Endothelial cell of umbilical vein (primary cell): Measurements from ENCODE around the gene UBE2E2. TPM values are rescaled to one million over a fixed set of nuclear protein-coding genes. Genes with fewer than 3 reads are reported as not detected.

Source experiments
- BruUV-seq: library from RNA; stranded (reverse); fragments of 400-500 nt; replicated peaks from 2 replicates; lab custom pipeline; 2021; lab: Mats Ljungman, UMichigan
- CTCF ChIA-PET: fragments of 300-600, 350-600 bp; sonication (Branson Sonifier 250); formaldehyde crosslinking; loops from one replicate; lab custom pipeline; 2021; ENCODE audit warnings: antibody characterized with exemption, inconsistent platforms; lab: Charles Lee
- POLR2A ChIA-PET: fragments of 300-600, 350-600 bp; sonication (Branson Sonifier 250); formaldehyde crosslinking; loops from one replicate; lab custom pipeline; 2021; ENCODE audit warnings: antibody characterized with exemption, inconsistent platforms; lab: Charles Lee
- DNase-seq: peaks from one replicate; pipeline ENCODE4 v3.0.0-alpha.2; 2011; ENCODE audit warnings: low read depth, low spot score
- FAIRE-seq: peaks from 2 replicates; lab custom pipeline; 2011; peaks lifted over from hg19 to GRCh38; lab: Jason Lieb, UNC
- H2AFZ ChIP-seq: 2 replicates; pipeline ENCODE4 v1.6.0; 2012; ENCODE audit warnings: low read depth, low read length, control low read depth, inconsistent platforms
- H3K27ac ChIP-seq: 2 replicates; pipeline ENCODE4 v1.5.1; 2011; ENCODE audit warnings: low read depth, mild to moderate bottlenecking, control low read depth, low read length, moderate library complexity; ENCODE audit not compliant: insufficient read depth
- H3K27me3 ChIP-seq, 2 experiments: 2 replicates each; pipeline versions ENCODE4 v1.6.0 to v1.6.1; 2011; ENCODE audit warnings: low read length in 2 of 2, mixed read lengths in 1 of 2; ENCODE audit not compliant: control insufficient read depth in 2 of 2, insufficient read depth in 2 of 2
- H3K36me3 ChIP-seq, 2 experiments: 2 replicates in 1 of 2; 3 replicates in 1 of 2; pipeline ENCODE4 v1.5.1; 2011; ENCODE audit warnings: low read length in 2 of 2, mild to moderate bottlenecking in 1 of 2, moderate library complexity in 1 of 2; ENCODE audit not compliant: control insufficient read depth in 2 of 2, insufficient read depth in 2 of 2; ENCODE audit errors: extremely low read depth in 1 of 2
- H3K4me1 ChIP-seq: 3 replicates; pipeline ENCODE4 v1.5.1; 2011; ENCODE audit warnings: mild to moderate bottlenecking, low read length; ENCODE audit not compliant: control insufficient read depth, insufficient read depth; ENCODE audit errors: extremely low read depth
- H3K4me2 ChIP-seq: 2 replicates; pipeline ENCODE4 v1.6.1; 2011; ENCODE audit warnings: low read length, control low read depth, mixed read lengths; ENCODE audit not compliant: insufficient read depth
- H3K4me3 ChIP-seq, 3 experiments: fragments of 200-600 bp in 1 of 3; sonication (generic), shearing (Covaris generic) in 1 of 3; replicated peaks in 1 of 3; 2 replicates each; pipeline ENCODE4 v1.5.1; 2011 to 2016; ENCODE audit warnings: control low read depth in 3 of 3, low read length in 3 of 3, mild to moderate bottlenecking in 2 of 3, inconsistent platforms in 1 of 3, low read depth in 1 of 3, moderate library complexity in 1 of 3; ENCODE audit not compliant: insufficient read depth in 1 of 3
- H3K79me2 ChIP-seq: 2 replicates; pipeline ENCODE4 v1.6.0; 2012; ENCODE audit warnings: low read length, inconsistent platforms; ENCODE audit not compliant: control insufficient read depth, insufficient read depth
- H3K9ac ChIP-seq: replicated peaks from 2 replicates; pipeline ENCODE3; 2011; ENCODE audit warnings: low read length, control low read depth; ENCODE audit not compliant: insufficient read depth; ENCODE audit errors: extremely low read depth
- H3K9me1 ChIP-seq: replicated peaks from 3 replicates; pipeline ENCODE4 v1.6.0; 2011; ENCODE audit warnings: mild to moderate bottlenecking, low read length; ENCODE audit not compliant: control insufficient read depth, insufficient read depth; ENCODE audit errors: extremely low read depth
- H3K9me3 ChIP-seq: replicated peaks from 2 replicates; pipeline ENCODE4 v1.5.1; 2012; ENCODE audit warnings: low read length, inconsistent platforms; ENCODE audit not compliant: control insufficient read depth, insufficient read depth
- H4K20me1 ChIP-seq: replicated peaks from 2 replicates; pipeline ENCODE3; 2011; ENCODE audit warnings: mild to moderate bottlenecking, low read length; ENCODE audit not compliant: control insufficient read depth, insufficient read depth; ENCODE audit errors: extremely low read depth
- EZH2 ChIP-seq: IDR thresholded peaks from 2 replicates; pipeline ENCODE4 v1.6.1; 2012; ENCODE audit warnings: borderline replicate concordance, low read depth, mild to moderate bottlenecking, moderate library complexity, low read length, inconsistent platforms; ENCODE audit not compliant: severe bottlenecking
- FOS ChIP-seq: IDR thresholded peaks from 2 replicates; pipeline ENCODE4 v1.6.1; 2011; ENCODE audit warnings: mild to moderate bottlenecking, low read length, moderate library complexity, borderline replicate concordance; ENCODE audit not compliant: insufficient read depth
- GATA2 ChIP-seq: IDR thresholded peaks from 2 replicates; pipeline ENCODE4 v1.7.0; 2011; ENCODE audit warnings: low read depth, mild to moderate bottlenecking, moderate library complexity, mixed read lengths, low read length; ENCODE audit not compliant: insufficient read length, insufficient read depth
- JUN ChIP-seq: IDR thresholded peaks from 2 replicates; pipeline ENCODE4 v1.6.1; 2011; ENCODE audit warnings: borderline replicate concordance, low read depth; ENCODE audit not compliant: insufficient read length, insufficient read depth
- MYC ChIP-seq: IDR thresholded peaks from one replicate; pipeline ENCODE4 v1.6.1; 2011; ENCODE audit warnings: mild to moderate bottlenecking, low read depth, low read length
- POLR2A ChIP-seq: IDR thresholded peaks from 2 replicates; pipeline ENCODE4 v1.6.1; 2012; ENCODE audit warnings: low read depth, mild to moderate bottlenecking, control low read depth, low read length
- POLR2AphosphoS5 ChIP-seq: IDR thresholded peaks from 2 replicates; pipeline ENCODE4 v1.6.1; 2012; ENCODE audit warnings: low read depth, mild to moderate bottlenecking, control low read depth, low read length, moderate library complexity; ENCODE audit not compliant: insufficient read depth
- dilution Hi-C: fragments of 300-500 bp; cut with MboI; formaldehyde crosslinking; loops from one replicate; pipeline ENCODE4 v1.15.0; 2019; ENCODE audit warnings: low sequenced_read_pairs; ENCODE audit not compliant: extremely low pct_ligation_motif_present
- intact Hi-C: fragments of 100-400 bp; cut with micrococcal nuclease; formaldehyde crosslinking; loops from one replicate; pipeline ENCODE4 v1.10.0; 2022
- polyA plus RNA-seq, 4 experiments: library from polyadenylated mRNA; depleted of rRNA in 3 of 4; stranded (reverse) in 3 of 4; unstranded in 1 of 4; fragments of >200 nt; gene quantifications; 2 replicates each; pipeline versions ENCODE4 v1.2.1 to v1.2.3, GENCODE V29; 2011 to 2012; ENCODE audit warnings: missing spikeins in 1 of 4
- total RNA-seq: library from RNA; stranded (reverse); gene quantifications from 2 replicates; pipeline ENCODE4 v1.2.3, GENCODE V29; 2021
- TF ChIP-seq, protein P1 (sequence below), 2 donors: IDR thresholded peaks; 1 replicate in 1 of 2; 2 replicates in 1 of 2; pipeline ENCODE4 v1.5.1; 2011; ENCODE audit warnings: low read length in 2 of 2, mild to moderate bottlenecking in 2 of 2, moderate library complexity in 2 of 2, control low read depth in 1 of 2, inconsistent platforms in 1 of 2, low read depth in 1 of 2; ENCODE audit not compliant: insufficient read depth in 1 of 2; ENCODE audit errors: extremely low read depth in 1 of 2
- TF ChIP-seq, protein P2 (sequence below): IDR thresholded peaks from 2 replicates; pipeline ENCODE4 v1.6.1; 2011; ENCODE audit not compliant: insufficient read depth, insufficient read length

Gene UBE2E2
- total and polyA plus RNA-seq, 2 donors (not counting 3 experiments of a cell fraction or from before 2014, with no cell fraction given), result 37.0 to 45.4 TPM

DNA sequence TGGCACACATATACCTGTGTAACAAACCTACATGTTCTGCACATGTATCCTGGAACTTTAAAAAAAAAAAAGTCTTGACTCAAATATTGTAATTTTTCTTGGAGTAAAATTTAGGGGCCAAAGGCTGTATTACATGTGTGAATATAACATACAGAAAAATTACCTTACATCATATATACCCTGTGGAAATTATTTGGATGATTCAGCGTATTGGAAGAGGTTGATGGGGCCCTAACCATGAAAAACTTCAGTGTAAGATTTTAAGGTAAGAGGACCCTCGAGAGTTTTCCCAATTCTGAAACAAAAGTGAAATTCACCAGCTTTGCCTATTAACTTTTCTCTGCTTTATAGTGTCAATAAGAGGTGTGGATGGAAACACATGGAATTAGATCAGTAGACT is 56.4 kb downstream of the UBE2E2 start:
- H3K4me1 ChIP-seq, result peaks cover 13% of the 10 kb centered on the region
- FAIRE-seq, result no peak
- dilution Hi-C loops, result no loop called here

More for the DNA sequence above, 56.4 kb downstream of the UBE2E2 start:
- ChIA-PET CTCF (no interaction called here), POLR2A (no interaction called here)
- no peak overlapping the region for H3K4me2 ChIP-seq
- no peaks in the 10 kb centered on the region for H3K9me3 ChIP-seq
- intact Hi-C loops, result no loop called here
- H3K9me1 ChIP-seq, result no peaks in the 10 kb centered on the region
- DNase-seq, result no peak
- no peak overlapping the region for H3K27ac ChIP-seq
- no peaks in the 10 kb centered on the region for H3K36me3 ChIP-seq
- no peaks in the 10 kb centered on the region for H3K27me3 ChIP-seq
- no peak overlapping the region for H3K9ac ChIP-seq
- no TSS peak for BruUV-seq
- peaks cover 11% of the 10 kb centered on the region for H3K79me2 ChIP-seq
- TF ChIP-seq POLR2AphosphoS5 (no peak), FOS (no peak), MYC (no peak), JUN (no peak), POLR2A (no peak), EZH2 (no peak), GATA2 (no peak)
- TF ChIP-seq, protein P1, sequence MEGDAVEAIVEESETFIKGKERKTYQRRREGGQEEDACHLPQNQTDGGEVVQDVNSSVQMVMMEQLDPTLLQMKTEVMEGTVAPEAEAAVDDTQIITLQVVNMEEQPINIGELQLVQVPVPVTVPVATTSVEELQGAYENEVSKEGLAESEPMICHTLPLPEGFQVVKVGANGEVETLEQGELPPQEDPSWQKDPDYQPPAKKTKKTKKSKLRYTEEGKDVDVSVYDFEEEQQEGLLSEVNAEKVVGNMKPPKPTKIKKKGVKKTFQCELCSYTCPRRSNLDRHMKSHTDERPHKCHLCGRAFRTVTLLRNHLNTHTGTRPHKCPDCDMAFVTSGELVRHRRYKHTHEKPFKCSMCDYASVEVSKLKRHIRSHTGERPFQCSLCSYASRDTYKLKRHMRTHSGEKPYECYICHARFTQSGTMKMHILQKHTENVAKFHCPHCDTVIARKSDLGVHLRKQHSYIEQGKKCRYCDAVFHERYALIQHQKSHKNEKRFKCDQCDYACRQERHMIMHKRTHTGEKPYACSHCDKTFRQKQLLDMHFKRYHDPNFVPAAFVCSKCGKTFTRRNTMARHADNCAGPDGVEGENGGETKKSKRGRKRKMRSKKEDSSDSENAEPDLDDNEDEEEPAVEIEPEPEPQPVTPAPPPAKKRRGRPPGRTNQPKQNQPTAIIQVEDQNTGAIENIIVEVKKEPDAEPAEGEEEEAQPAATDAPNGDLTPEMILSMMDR (IDR thresholded peaks at IDR 0.05; ENCODE audit: extremely low read depth in 1 of 2, insufficient read depth in 1 of 2, low read depth in 1 of 2, low read length in 2 of 2), result no peak
- TF ChIP-seq, protein P2, sequence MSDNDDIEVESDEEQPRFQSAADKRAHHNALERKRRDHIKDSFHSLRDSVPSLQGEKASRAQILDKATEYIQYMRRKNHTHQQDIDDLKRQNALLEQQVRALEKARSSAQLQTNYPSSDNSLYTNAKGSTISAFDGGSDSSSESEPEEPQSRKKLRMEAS, result no peak
- H2AFZ ChIP-seq, result no peak overlapping the region
- no peak overlapping the region for H3K4me3 ChIP-seq
- H4K20me1 ChIP-seq, result peaks cover 2% of the 10 kb centered on the region
